OCI-LY7 (cell line): Measurements from ENCODE around the gene MACROD2. TPM values are rescaled to one million over a fixed set of nuclear protein-coding genes. Genes with fewer than 3 reads are reported as not detected.

Source experiments
- BruUV-seq: library from RNA; stranded (reverse); fragments of 400-500 nt; replicated peaks from 2 replicates; lab custom pipeline; 2021; lab: Mats Ljungman, UMichigan
- CTCF ChIA-PET: fragments of 300-600 bp; sonication (Branson Sonifier 250); formaldehyde crosslinking; loops from one replicate; lab custom pipeline; 2022; ENCODE audit warnings: antibody characterized with exemption; ENCODE audit not compliant: unreplicated experiment; lab: Charles Lee
- POLR2A ChIA-PET: fragments of 300-600 bp; sonication (Branson Sonifier 250); formaldehyde crosslinking; loops from one replicate; lab custom pipeline; 2022; ENCODE audit warnings: antibody characterized with exemption; lab: Charles Lee
- DNase-seq: peaks from one replicate; pipeline ENCODE4 v3.0.0-alpha.2; 2015; ENCODE audit warnings: low spot score
- H2AFZ ChIP-seq: fragments of 200-600 bp; sonication (generic), shearing (Covaris generic); 2 replicates; pipeline ENCODE4 v1.6.1; 2014; ENCODE audit warnings: mild to moderate bottlenecking, antibody characterized with exemption, low read length, moderate library complexity
- H3K27ac ChIP-seq: fragments of 200-600 bp; sonication (generic); 2 replicates; pipeline ENCODE4 v1.5.1; 2014; ENCODE audit warnings: mixed run types, low read depth, mild to moderate bottlenecking, moderate library complexity, low read length, inconsistent platforms; ENCODE audit not compliant: poor library complexity, severe bottlenecking
- H3K36me3 ChIP-seq: fragments of 200-600 bp; sonication (generic); 2 replicates; pipeline ENCODE4 v1.6.1; 2014; ENCODE audit warnings: mild to moderate bottlenecking, antibody characterized with exemption, low read length, moderate library complexity, mixed read lengths; ENCODE audit not compliant: insufficient read depth
- H3K4me1 ChIP-seq: fragments of 200-600 bp; sonication (generic); 2 replicates; pipeline ENCODE4 v1.5.1; 2014; ENCODE audit warnings: mild to moderate bottlenecking, low read length; ENCODE audit not compliant: insufficient read depth, poor library complexity, severe bottlenecking
- H3K4me2 ChIP-seq: fragments of 200-600 bp; sonication (generic); 2 replicates; pipeline ENCODE4 v1.6.1; 2014; ENCODE audit warnings: mild to moderate bottlenecking, low read length
- H3K4me3 ChIP-seq: fragments of 200-600 bp; sonication (generic); 2 replicates; pipeline ENCODE4 v1.5.1; 2014; ENCODE audit warnings: mild to moderate bottlenecking, low read depth, low read length; ENCODE audit not compliant: poor library complexity, severe bottlenecking
- H3K79me2 ChIP-seq: fragments of 200-600 bp; sonication (generic); 2 replicates; pipeline ENCODE4 v1.6.1; 2016; ENCODE audit warnings: low read depth, mild to moderate bottlenecking, low read length, moderate library complexity, mixed read lengths; ENCODE audit not compliant: insufficient read depth
- H3K9me2 ChIP-seq: fragments of 200-600 bp; sonication (generic); 2 replicates; pipeline ENCODE4 v1.6.1; 2016; ENCODE audit warnings: mild to moderate bottlenecking, low read length, mixed read lengths; ENCODE audit not compliant: insufficient read depth
- H3K9me3 ChIP-seq: fragments of 200-600 bp; sonication (generic); 2 replicates; pipeline ENCODE4 v1.6.1; 2014; ENCODE audit warnings: mild to moderate bottlenecking, mixed run types, low read length, mixed read lengths
- H4K20me1 ChIP-seq: fragments of 200-600 bp; sonication (generic); 2 replicates; pipeline ENCODE4 v1.6.1; 2014; ENCODE audit warnings: mild to moderate bottlenecking, antibody characterized with exemption, low read length, moderate library complexity, mixed read lengths; ENCODE audit not compliant: insufficient read depth
- CTCF ChIP-seq: fragments of 200-600 bp; sonication (generic); conservative IDR thresholded peaks from 2 replicates; pipeline ENCODE4 v1.5.1; 2014; ENCODE audit warnings: mild to moderate bottlenecking, antibody characterized with exemption, low read length, moderate library complexity, mixed read lengths
- EZH2phosphoT487 ChIP-seq: fragments of 200-600 bp; sonication (generic); IDR thresholded peaks from 2 replicates; pipeline ENCODE4 v1.6.1; 2018; ENCODE audit warnings: low read depth, borderline replicate concordance, mild to moderate bottlenecking, mixed run types, antibody characterized with exemption, low read length, moderate library complexity, mixed read lengths
- intact Hi-C: fragments of 100-400 bp; cut with micrococcal nuclease; formaldehyde crosslinking; loops from one replicate; pipeline ENCODE4 v1.10.0; 2022; ENCODE audit not compliant: unreplicated experiment
- total RNA-seq, 2 experiments: library from RNA; depleted of rRNA in 1 of 2; stranded (reverse); fragments of >200 nt in 1 of 2; shearing (Covaris generic) in 1 of 2; gene quantifications; 2 replicates each; pipeline ENCODE4 v1.2.3, GENCODE V29; 2014 to 2022

Gene MACROD2
- total RNA-seq, 2 experiments from 2014 or later: 0.09 to 4.5 TPM

- POLR2A ChIA-PET: no interaction called here
- Histone ChIP-seq H3K79me2 (no peaks in the 10 kb centered on the region), H3K9me2 (no peaks in the 10 kb centered on the region), H2AFZ (no peak overlapping the region), H3K36me3 (no peaks in the 10 kb centered on the region), H3K4me3 (no peak overlapping the region), H3K4me2 (no peak overlapping the region), H3K9me3 (no peaks in the 10 kb centered on the region), H4K20me1 (no peaks in the 10 kb centered on the region), H3K4me1 (no peaks in the 10 kb centered on the region), H3K27ac (no peak overlapping the region)
- BruUV-seq: no TSS peak
- intact Hi-C loops: no loop called here
- CTCF ChIA-PET: no interaction called here
- no peak for DNase-seq
- TF ChIP-seq CTCF (no peak), EZH2phosphoT487 (no peak)
Observed at GRCh38 chr20:15619816-15620215, 1624.5 kb downstream of the MACROD2 start.

- intact Hi-C loops: no loop called here
- no peak for DNase-seq
- no peak for TF ChIP-seq EZH2phosphoT487
- TF ChIP-seq CTCF: no peak
- Histone ChIP-seq H3K4me3 (no peak overlapping the region), H3K36me3 (no peaks in the 10 kb centered on the region), H4K20me1 (no peaks in the 10 kb centered on the region), H2AFZ (no peak overlapping the region), H3K27ac (no peak overlapping the region), H3K9me2 (no peaks in the 10 kb centered on the region), H3K4me2 (no peak overlapping the region), H3K9me3 (no peaks in the 10 kb centered on the region), H3K4me1 (no peaks in the 10 kb centered on the region), H3K79me2 (no peaks in the 10 kb centered on the region)
- ChIA-PET CTCF (no interaction called here), POLR2A (no interaction called here)
- no TSS peak for BruUV-seq
Observed at GRCh38 chr20:15622368-15622767, 1627.1 kb downstream of the MACROD2 start.

GRCh38 chr20:15623215-15623614 lies 1627.9 kb downstream of the MACROD2 start:
- no peaks in the 10 kb centered on the region for H3K4me1 ChIP-seq
- DNase-seq: no peak
- no peaks in the 10 kb centered on the region for H3K9me2 ChIP-seq
- BruUV-seq: no TSS peak
- no peak overlapping the region for H3K4me2 ChIP-seq
- H3K27ac ChIP-seq: no peak overlapping the region
- H3K4me3 ChIP-seq: no peak overlapping the region
- intact Hi-C loops: no loop called here
- H4K20me1 ChIP-seq: no peaks in the 10 kb centered on the region
- H3K36me3 ChIP-seq: no peaks in the 10 kb centered on the region
- H3K9me3 ChIP-seq: no peaks in the 10 kb centered on the region
- CTCF ChIA-PET: no interaction called here
- H2AFZ ChIP-seq: no peak overlapping the region
- H3K79me2 ChIP-seq: no peaks in the 10 kb centered on the region
- POLR2A ChIA-PET: no interaction called here
- TF ChIP-seq EZH2phosphoT487: no peak
- TF ChIP-seq CTCF: no peak
